GM18867 (cell line): ENCODE data around the gene SASS6.

Experiments used
- ATAC-seq: cut with Tn5 transposase; IDR thresholded peaks from one replicate; pipeline ENCODE4 v1.9.1; 2021; ENCODE audit warnings: mild to moderate bottlenecking, moderate library complexity; ENCODE audit not compliant: unreplicated experiment

SASS6 gene

GRCh38 chr1:100115524-100115923, 17.2 kb downstream of the SASS6 start:
- ATAC-seq: no peak

- no peak for ATAC-seq
Observed at GRCh38 chr1:100109554-100110066, 23.1 kb downstream of the SASS6 start.

GRCh38 chr1:100107696-100108095, 25.0 kb downstream of the SASS6 start:
- ATAC-seq: no peak

DNA sequence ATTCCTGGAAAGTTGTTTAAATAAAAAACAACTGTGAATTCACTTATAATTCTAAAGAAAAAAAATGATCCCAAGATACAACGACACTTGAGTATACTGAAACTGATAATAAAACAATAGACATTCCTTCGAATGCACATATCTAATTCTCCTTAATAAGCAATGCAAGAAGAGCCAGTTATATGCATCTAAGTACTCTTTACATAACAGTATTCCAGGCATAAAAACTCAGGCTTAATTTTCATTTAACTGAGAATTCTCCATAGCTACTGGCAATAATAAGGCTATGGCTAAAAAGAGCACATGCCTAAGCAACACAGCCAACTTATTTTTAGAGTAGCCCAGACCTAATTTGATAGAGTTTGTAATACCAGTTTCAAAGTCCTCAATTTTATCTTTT, 31.2 kb downstream of the SASS6 start:
- no peak for ATAC-seq

DNA sequence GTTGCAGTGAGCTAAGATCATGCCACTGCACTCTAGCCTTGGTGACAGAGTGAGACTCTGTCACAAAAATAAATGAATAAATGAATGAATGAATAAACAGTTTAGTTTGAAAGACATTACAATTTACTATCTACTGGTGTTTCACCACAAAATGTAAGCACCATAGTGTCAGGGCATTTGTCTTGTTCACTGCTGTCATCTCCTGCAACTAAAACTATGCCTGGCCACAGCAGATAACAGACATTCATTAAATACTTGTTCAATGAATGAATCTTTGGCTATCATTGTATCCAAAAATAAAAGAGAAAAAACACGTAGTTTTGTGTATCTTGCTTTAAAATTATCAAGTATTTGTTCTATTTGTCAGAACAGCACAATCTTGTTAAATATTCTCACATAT, 32.5 kb downstream of the SASS6 start:
- no peak for ATAC-seq

DNA sequence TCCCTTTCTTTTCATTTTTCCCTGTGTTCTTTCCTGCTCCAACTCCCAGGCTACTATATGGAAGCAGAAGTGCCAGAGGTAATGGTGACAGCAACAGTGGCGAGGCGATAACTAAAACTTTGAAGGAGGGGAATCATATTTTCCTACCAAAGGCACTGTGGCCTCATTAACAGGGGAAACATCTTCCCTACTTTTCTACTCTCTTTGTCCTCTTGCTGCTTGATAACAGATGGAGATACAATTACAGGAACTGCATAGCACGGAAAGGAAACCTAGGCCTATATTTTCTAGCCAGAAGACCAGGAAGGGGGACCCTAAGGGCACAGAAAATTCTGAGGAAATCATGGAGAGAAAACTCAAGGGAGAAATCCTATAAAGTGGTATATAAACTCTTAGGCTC, 42.3 kb downstream of the SASS6 start:
- ATAC-seq: no peak

- ATAC-seq: no peak
Observed at GRCh38 chr1:100089082-100089481, 43.6 kb downstream of the SASS6 start.

- ATAC-seq: no peak
Observed at GRCh38 chr1:100087396-100087795, 45.3 kb downstream of the SASS6 start.

GRCh38 chr1:100080331-100080730, 52.4 kb downstream of the SASS6 start:
- ATAC-seq: no peak

- peak; percentile 78 for ATAC-seq
Observed at GRCh38 chr1:100077531-100077930, 55.2 kb downstream of the SASS6 start.

- ATAC-seq: peak; percentile 66
Observed at GRCh38 chr1:100076744-100077143, 56.0 kb downstream of the SASS6 start.

- ATAC-seq: peak; percentile 6
Observed at GRCh38 chr1:100076319-100076718, 56.4 kb downstream of the SASS6 start.

- ATAC-seq: peak; percentile 36
Observed at GRCh38 chr1:100075773-100076172, 57.0 kb downstream of the SASS6 start.

- ATAC-seq: no peak
Observed at GRCh38 chr1:100074604-100075395, 57.9 kb downstream of the SASS6 start.

GRCh38 chr1:100073531-100073930, 59.2 kb downstream of the SASS6 start:
- no peak for ATAC-seq

- no peak for ATAC-seq
Observed at GRCh38 chr1:100070201-100070939, 62.4 kb downstream of the SASS6 start.

DNA sequence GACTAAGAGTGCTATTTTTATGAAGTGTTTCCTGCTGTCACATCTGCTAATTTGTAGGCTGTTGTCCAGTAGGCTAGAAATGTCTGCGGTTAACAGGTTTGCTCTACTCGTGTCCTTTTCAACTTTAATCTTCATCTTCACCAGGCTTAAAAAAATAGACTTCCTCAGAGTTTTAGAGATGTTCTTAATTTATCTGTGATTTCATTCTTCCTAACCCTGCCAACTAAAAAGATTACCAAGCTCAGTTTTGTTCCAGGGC, 66.8 kb downstream of the SASS6 start:
- ATAC-seq: no peak

DNA sequence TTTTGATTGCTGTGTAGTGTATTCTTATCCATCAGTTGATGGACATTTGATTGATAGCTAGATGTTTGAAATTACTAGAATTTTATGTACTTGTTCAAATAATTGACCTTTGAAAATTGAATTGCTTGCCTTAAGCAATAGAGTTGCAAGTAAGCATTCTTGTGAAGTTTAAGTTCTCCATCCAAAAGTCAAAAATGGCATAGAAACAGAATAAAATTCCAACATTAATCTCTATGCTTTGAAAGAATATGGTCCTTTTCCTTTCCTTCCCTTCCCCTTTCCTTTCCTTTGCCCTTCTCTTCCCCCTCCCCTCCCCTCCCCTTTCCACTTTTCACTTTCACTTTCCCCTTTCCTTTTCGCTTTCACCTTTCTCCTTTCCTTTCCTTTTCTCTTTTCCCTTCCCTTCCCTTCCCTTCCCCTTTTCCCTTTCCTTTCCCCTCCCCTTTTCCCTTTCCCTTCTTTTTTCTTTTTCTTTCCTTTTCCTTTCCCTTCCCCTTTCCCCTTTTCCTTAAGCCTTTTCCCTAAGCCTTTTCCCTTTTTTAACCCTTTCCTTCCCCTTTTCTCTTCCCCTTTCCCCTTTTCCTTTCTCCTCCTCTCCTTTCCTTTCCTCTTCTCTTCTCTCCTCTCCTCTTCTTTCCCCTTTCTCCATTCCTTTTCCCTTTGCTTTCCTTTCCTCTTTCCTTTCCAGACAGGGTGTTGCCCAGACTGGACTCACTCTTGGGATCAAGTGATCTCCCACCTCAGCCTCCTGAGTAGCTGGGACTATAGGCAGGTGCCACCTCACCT, 67.4 kb downstream of the SASS6 start:
- no peak for ATAC-seq

DNA sequence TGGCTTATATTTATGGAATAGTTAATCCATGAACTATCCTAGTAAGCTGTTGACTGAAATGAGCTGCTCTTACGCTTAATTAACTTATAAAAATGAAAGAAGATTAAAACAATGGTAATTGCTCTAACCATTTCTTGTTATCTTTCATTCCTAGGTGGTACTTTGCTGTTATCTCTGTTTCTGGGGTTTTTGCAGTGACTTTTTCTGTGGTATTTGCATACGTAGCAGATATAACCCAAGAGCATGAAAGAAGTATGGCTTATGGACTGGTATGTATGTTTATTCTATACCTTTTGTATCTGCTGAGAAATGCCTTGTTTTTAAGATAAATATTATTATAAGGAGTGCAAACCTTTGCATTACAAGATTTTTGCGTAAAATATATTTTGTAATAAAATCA, 71.0 kb downstream of the SASS6 start:
- ATAC-seq: no peak

- ATAC-seq: no peak
Observed at GRCh38 chr1:100053727-100054126, 79.0 kb downstream of the SASS6 start.

- ATAC-seq: no peak
Observed at GRCh38 chr1:100053119-100053518, 79.6 kb downstream of the SASS6 start.

GRCh38 chr1:100051893-100052292, 80.8 kb downstream of the SASS6 start:
- ATAC-seq: no peak
